Stimulated activated memory B cell treated with anti-CD40 and anti-IgM and Interleukin-4, amounts not matched to agents 10 μg/mL and 1 μg/mL and 100 μg/mL, for 72 hours (primary cell): ENCODE results near the gene THSD7B.

Source experiments
- ATAC-seq: fragments of 150-1000 bp; cut with Tn5 transposase; 2 replicates; pipeline ENCODE4 v1.10.0; 2021
- H3K27ac Mint-ChIP-seq: one replicate; pipeline ENCODE4 v1.8.0; 2022; ENCODE audit warnings: mild to moderate bottlenecking, mixed read lengths
- H3K27me3 Mint-ChIP-seq: one replicate; pipeline ENCODE4 v1.8.0; 2022; ENCODE audit warnings: mixed read lengths
- H3K36me3 Mint-ChIP-seq: one replicate; pipeline ENCODE4 v1.8.0; 2022; ENCODE audit warnings: mixed read lengths
- H3K4me1 Mint-ChIP-seq: one replicate; pipeline ENCODE4 v1.8.0; 2022; ENCODE audit warnings: mixed read lengths
- H3K4me3 Mint-ChIP-seq: one replicate; pipeline ENCODE4 v1.8.0; 2022; ENCODE audit warnings: mild to moderate bottlenecking, moderate library complexity, mixed read lengths
- H3K9me3 Mint-ChIP-seq: one replicate; pipeline ENCODE4 v1.8.0; 2022; ENCODE audit warnings: mixed read lengths

THSD7B gene

GRCh38 chr2:137167651-137168050 is 402.3 kb downstream of the THSD7B start:
- Mint-ChIP-seq H3K27me3 (no peaks in the 10 kb centered on the region), H3K9me3 (peaks cover 3% of the 10 kb centered on the region), H3K4me3 (no peak overlapping the region), H3K27ac (no peak overlapping the region), H3K36me3 (no peaks in the 10 kb centered on the region), H3K4me1 (no peaks in the 10 kb centered on the region)
- no peak for ATAC-seq

GRCh38 chr2:137168552-137168951 is 403.2 kb downstream of the THSD7B start:
- peaks cover 2% of the 10 kb centered on the region for H3K9me3 Mint-ChIP-seq
- H3K36me3 Mint-ChIP-seq, result no peaks in the 10 kb centered on the region
- no peak overlapping the region for H3K4me3 Mint-ChIP-seq
- no peak for ATAC-seq
- no peaks in the 10 kb centered on the region for H3K4me1 Mint-ChIP-seq
- H3K27ac Mint-ChIP-seq, result no peak overlapping the region
- H3K27me3 Mint-ChIP-seq, result no peaks in the 10 kb centered on the region

- no peak for ATAC-seq
- no peak overlapping the region for H3K4me3 Mint-ChIP-seq
- H3K36me3 Mint-ChIP-seq, result no peaks in the 10 kb centered on the region
Observed at GRCh38 chr2:137172162-137172561, 406.8 kb downstream of the THSD7B start.

GRCh38 chr2:137173463-137173862 is 408.1 kb downstream of the THSD7B start:
- H3K4me1 Mint-ChIP-seq, result no peaks in the 10 kb centered on the region
- H3K36me3 Mint-ChIP-seq, result no peaks in the 10 kb centered on the region
- no peaks in the 10 kb centered on the region for H3K9me3 Mint-ChIP-seq
- no peak overlapping the region for H3K4me3 Mint-ChIP-seq
- ATAC-seq, result no peak
- no peak overlapping the region for H3K27ac Mint-ChIP-seq
- H3K27me3 Mint-ChIP-seq, result no peaks in the 10 kb centered on the region

More at GRCh38 chr2:137172162-137172561, 406.8 kb downstream of the THSD7B start:
- no peak overlapping the region for H3K27ac Mint-ChIP-seq
- no peaks in the 10 kb centered on the region for H3K27me3 Mint-ChIP-seq
- H3K4me1 Mint-ChIP-seq, result no peaks in the 10 kb centered on the region
- H3K9me3 Mint-ChIP-seq, result no peaks in the 10 kb centered on the region

GRCh38 chr2:137175246-137175645 is 409.9 kb downstream of the THSD7B start:
- H3K27ac Mint-ChIP-seq, result no peak overlapping the region
- ATAC-seq, result no peak
- H3K4me1 Mint-ChIP-seq, result no peaks in the 10 kb centered on the region
- H3K27me3 Mint-ChIP-seq, result no peaks in the 10 kb centered on the region
- H3K9me3 Mint-ChIP-seq, result no peaks in the 10 kb centered on the region
- H3K4me3 Mint-ChIP-seq, result no peak overlapping the region
- no peaks in the 10 kb centered on the region for H3K36me3 Mint-ChIP-seq

- H3K36me3 Mint-ChIP-seq, result no peaks in the 10 kb centered on the region
- H3K4me1 Mint-ChIP-seq, result no peaks in the 10 kb centered on the region
- no peaks in the 10 kb centered on the region for H3K27me3 Mint-ChIP-seq
- no peak for ATAC-seq
- H3K9me3 Mint-ChIP-seq, result no peaks in the 10 kb centered on the region
- H3K4me3 Mint-ChIP-seq, result no peak overlapping the region
- no peak overlapping the region for H3K27ac Mint-ChIP-seq
Observed at GRCh38 chr2:137178951-137179377, 413.6 kb downstream of the THSD7B start.

GRCh38 chr2:137179542-137179941 is 414.2 kb downstream of the THSD7B start:
- no peak for ATAC-seq
- Mint-ChIP-seq H3K9me3 (no peaks in the 10 kb centered on the region), H3K27me3 (no peaks in the 10 kb centered on the region), H3K4me3 (no peak overlapping the region), H3K27ac (no peak overlapping the region), H3K36me3 (no peaks in the 10 kb centered on the region), H3K4me1 (no peaks in the 10 kb centered on the region)

GRCh38 chr2:137180012-137180411 is 414.7 kb downstream of the THSD7B start:
- H3K27me3 Mint-ChIP-seq, result no peaks in the 10 kb centered on the region
- H3K4me1 Mint-ChIP-seq, result no peaks in the 10 kb centered on the region
- H3K27ac Mint-ChIP-seq, result no peak overlapping the region
- no peak overlapping the region for H3K4me3 Mint-ChIP-seq
- H3K36me3 Mint-ChIP-seq, result no peaks in the 10 kb centered on the region
- no peak for ATAC-seq
- no peaks in the 10 kb centered on the region for H3K9me3 Mint-ChIP-seq

- no peaks in the 10 kb centered on the region for H3K36me3 Mint-ChIP-seq
- ATAC-seq, result no peak
- no peak overlapping the region for H3K4me3 Mint-ChIP-seq
- H3K4me1 Mint-ChIP-seq, result no peaks in the 10 kb centered on the region
- peaks cover 4% of the 10 kb centered on the region for H3K9me3 Mint-ChIP-seq
- no peak overlapping the region for H3K27ac Mint-ChIP-seq
- no peaks in the 10 kb centered on the region for H3K27me3 Mint-ChIP-seq
Observed at GRCh38 chr2:137181370-137181769, 416.0 kb downstream of the THSD7B start.

- no peak overlapping the region for H3K27ac Mint-ChIP-seq
- ATAC-seq, result no peak
- no peak overlapping the region for H3K4me3 Mint-ChIP-seq
- H3K27me3 Mint-ChIP-seq, result no peaks in the 10 kb centered on the region
- H3K4me1 Mint-ChIP-seq, result no peaks in the 10 kb centered on the region
- H3K9me3 Mint-ChIP-seq, result peaks cover 4% of the 10 kb centered on the region
- no peaks in the 10 kb centered on the region for H3K36me3 Mint-ChIP-seq
Observed at GRCh38 chr2:137182071-137182470, 416.7 kb downstream of the THSD7B start.

GRCh38 chr2:137183206-137183898 is 418.0 kb downstream of the THSD7B start:
- Mint-ChIP-seq H3K36me3 (no peaks in the 10 kb centered on the region), H3K4me3 (no peak overlapping the region), H3K4me1 (no peaks in the 10 kb centered on the region), H3K27ac (no peak overlapping the region), H3K27me3 (no peaks in the 10 kb centered on the region), H3K9me3 (peaks cover 4% of the 10 kb centered on the region)
- ATAC-seq, result no peak

- Mint-ChIP-seq H3K4me3 (no peak overlapping the region), H3K4me1 (no peaks in the 10 kb centered on the region), H3K27ac (no peak overlapping the region), H3K9me3 (peaks cover 4% of the 10 kb centered on the region), H3K36me3 (no peaks in the 10 kb centered on the region), H3K27me3 (no peaks in the 10 kb centered on the region)
- no peak for ATAC-seq
Observed at GRCh38 chr2:137185378-137186078, 420.2 kb downstream of the THSD7B start.

- Mint-ChIP-seq H3K36me3 (no peaks in the 10 kb centered on the region), H3K27me3 (no peaks in the 10 kb centered on the region), H3K4me3 (no peak overlapping the region), H3K9me3 (peaks cover 4% of the 10 kb centered on the region), H3K27ac (no peak overlapping the region), H3K4me1 (no peaks in the 10 kb centered on the region)
- ATAC-seq, result no peak
Observed at GRCh38 chr2:137187216-137187615, 421.9 kb downstream of the THSD7B start.

GRCh38 chr2:137190411-137191195 is 425.3 kb downstream of the THSD7B start:
- ATAC-seq, result no peak
- Mint-ChIP-seq H3K27me3 (no peaks in the 10 kb centered on the region), H3K27ac (no peak overlapping the region), H3K9me3 (peaks cover 3% of the 10 kb centered on the region), H3K36me3 (no peaks in the 10 kb centered on the region), H3K4me3 (no peak overlapping the region), H3K4me1 (no peaks in the 10 kb centered on the region)

GRCh38 chr2:137192366-137193310 is 427.3 kb downstream of the THSD7B start:
- no peaks in the 10 kb centered on the region for H3K36me3 Mint-ChIP-seq
- ATAC-seq, result no peak

More at GRCh38 chr2:137192366-137193310, 427.3 kb downstream of the THSD7B start:
- Mint-ChIP-seq H3K27me3 (no peaks in the 10 kb centered on the region), H3K9me3 (peaks cover 2% of the 10 kb centered on the region), H3K27ac (no peak overlapping the region), H3K4me1 (no peaks in the 10 kb centered on the region), H3K4me3 (no peak overlapping the region)
